HepG2 (cell line): ENCODE measurements around the gene MYO3A.

Experiments
- ATF6 ChIP-seq: sonication (generic); formaldehyde crosslinking; conservative IDR thresholded peaks from 2 replicates; pipeline ENCODE4 v1.4.0; 2020; ENCODE audit warnings: missing genetic modification reagents
- CTCF ChIP-seq: sonication (generic); formaldehyde crosslinking; IDR thresholded peaks from 2 replicates; pipeline ENCODE4 v1.5.0; 2020; ENCODE audit warnings: mild to moderate bottlenecking, missing genetic modification reagents, moderate library complexity
- GZF1 ChIP-seq: sonication (generic); formaldehyde crosslinking; IDR thresholded peaks from 2 replicates; pipeline ENCODE4 v1.5.1; 2020; ENCODE audit warnings: mild to moderate bottlenecking, missing genetic modification reagents
- PHF5A ChIP-seq: IDR thresholded peaks from one replicate; pipeline ENCODE4 v1.6.1; 2018; ENCODE audit warnings: low read depth, missing genetic modification reagents; ENCODE audit not compliant: unreplicated experiment
- RELA ChIP-seq: sonication (generic); formaldehyde crosslinking; IDR thresholded peaks from 2 replicates; pipeline ENCODE4 v1.4.0; 2020; ENCODE audit warnings: missing genetic modification reagents
- RNF2 ChIP-seq: fragments of 450-650 bp; conservative IDR thresholded peaks from 2 replicates; pipeline ENCODE4 v1.6.1; 2016; ENCODE audit warnings: low read depth
- TAF1 ChIP-seq: sonication (generic); formaldehyde crosslinking; IDR thresholded peaks from 2 replicates; pipeline ENCODE4 v1.4.0; 2020; ENCODE audit warnings: missing genetic modification reagents
- TBL1XR1 ChIP-seq: fragments of 150-350 bp; IDR thresholded peaks from 2 replicates; pipeline ENCODE4 v1.6.1; 2014; ENCODE audit warnings: borderline replicate concordance, low read length; ENCODE audit not compliant: partially characterized antibody
- USF2 ChIP-seq, 2 experiments: sonication (generic) in 1 of 2; formaldehyde crosslinking in 1 of 2; IDR thresholded peaks; 2 replicates each; pipeline versions ENCODE4 v1.5.1 to v1.6.1; 2011 to 2020; ENCODE audit warnings: borderline replicate concordance in 1 of 2, low read depth in 1 of 2, low read length in 1 of 2, mild to moderate bottlenecking in 1 of 2, missing genetic modification reagents in 1 of 2, moderate library complexity in 1 of 2
- ZNF234 ChIP-seq: sonication (generic); formaldehyde crosslinking; conservative IDR thresholded peaks from 2 replicates; pipeline ENCODE4 v1.5.1; 2020; ENCODE audit warnings: mild to moderate bottlenecking, missing genetic modification reagents
- ZNF24 ChIP-seq: fragments of 450-650 bp; IDR thresholded peaks from 2 replicates; pipeline ENCODE4 v1.6.1; 2017; ENCODE audit warnings: antibody characterized with exemption, mild to moderate bottlenecking
- ZNF30 ChIP-seq: sonication (generic); formaldehyde crosslinking; IDR thresholded peaks from 2 replicates; pipeline ENCODE4 v1.5.0; 2020; ENCODE audit warnings: mild to moderate bottlenecking, missing genetic modification reagents
- ZNF329 ChIP-seq: sonication (generic); formaldehyde crosslinking; IDR thresholded peaks from 2 replicates; pipeline ENCODE4 v1.9.0; 2021; ENCODE audit warnings: low read depth, mild to moderate bottlenecking, missing genetic modification reagents

- TF ChIP-seq TBL1XR1 = no peak
- TF ChIP-seq CTCF (CRISPR knock-in tag) = no peak
- TF ChIP-seq RNF2 = no peak
- TF ChIP-seq ZNF234 (CRISPR knock-in tag) = no peak
- TF ChIP-seq ATF6 (CRISPR knock-in tag) = no peak
- no peak for TF ChIP-seq USF2 (IDR thresholded peaks at IDR 0.05; ENCODE audit: low read depth, low read length)
- no peak for TF ChIP-seq USF2 (CRISPR knock-in tag; IDR thresholded peaks at IDR 0.05; ENCODE audit: borderline replicate concordance)
- TF ChIP-seq TAF1 (CRISPR knock-in tag) = no peak
- TF ChIP-seq RELA (CRISPR knock-in tag) = no peak
- TF ChIP-seq ZNF24 = no peak
- TF ChIP-seq ZNF30 = no peak
- TF ChIP-seq PHF5A = no peak
- no peak for TF ChIP-seq ZNF329
- no peak for TF ChIP-seq GZF1 (CRISPR knock-in tag)
Measured at GRCh38 chr10:26215935-26216584, 282.0 kb downstream of the MYO3A start.
